K562 (cell line): Measurements from ENCODE around the gene C1orf116. TPM values are rescaled to one million over a fixed set of nuclear protein-coding genes. Genes with fewer than 3 reads are reported as not detected.
A peak's percentile ranks its signal among the peaks of the same experiment; 100 is the strongest.

Experiments used
- ATAC-seq: fragments of 200-7000 bp; cut with Tn5 transposase; 3 replicates; pipeline ENCODE4 v1.9.1; 2020; ENCODE audit warnings: moderate library complexity
- BruUV-seq: library from RNA; stranded (reverse); fragments of 400-500 nt; replicated peaks from 2 replicates; lab custom pipeline; 2021; lab: Mats Ljungman, UMichigan
- CTCF ChIA-PET: fragments of 300-600 bp; formaldehyde crosslinking; extraction: SDS; loops from one replicate; lab custom pipeline; 2021; ENCODE audit warnings: low intra/inter-chr PET ratio; lab: Yijun Ruan, JAX
- POLR2A ChIA-PET: fragments of 300-600, 350-650 bp; sonication (Branson Sonifier 250); formaldehyde crosslinking; extraction: SDS; loops from one replicate; lab custom pipeline; 2021; ENCODE audit warnings: antibody characterized with exemption, inconsistent platforms; lab: Yijun Ruan, JAX
- DNase-seq, 4 experiments: peaks; one replicate each; pipeline versions ENCODE4 v3.0.0 to v3.0.0-alpha.2; 2011 to 2018; ENCODE audit warnings: low spot score in 3 of 4, mixed read lengths in 3 of 4; ENCODE audit errors: extremely low read depth in 1 of 4
- FAIRE-seq: peaks from 2 replicates; lab custom pipeline; 2011; peaks lifted over from hg19 to GRCh38; lab: Jason Lieb, UNC
- H2AFZ ChIP-seq: 2 replicates; pipeline ENCODE4 v1.6.0; 2011; ENCODE audit warnings: low read depth, low read length, control low read depth, inconsistent platforms
- H3K27ac ChIP-seq: fragments of 200-600 bp; 3 replicates; pipeline ENCODE4 v1.8.0; 2011; ENCODE audit warnings: low read depth, mild to moderate bottlenecking, control low read depth, inconsistent platforms, low read length, moderate library complexity, mixed read lengths; ENCODE audit errors: extremely low read depth
- H3K27me3 ChIP-seq, 2 experiments: fragments of 300-600 bp in 1 of 2; 2 replicates in 1 of 2; 3 replicates in 1 of 2; pipeline versions ENCODE4 v1.6.0 to v1.8.0; 2011; ENCODE audit warnings: inconsistent platforms in 2 of 2, low read length in 2 of 2, mild to moderate bottlenecking in 1 of 2, mixed read lengths in 1 of 2, moderate library complexity in 1 of 2; ENCODE audit not compliant: control insufficient read depth in 2 of 2, insufficient read depth in 2 of 2
- H3K36me3 ChIP-seq: fragments of 300-600 bp; 3 replicates; pipeline ENCODE4 v1.8.0; 2011; ENCODE audit warnings: mild to moderate bottlenecking, low read length, inconsistent platforms; ENCODE audit not compliant: control insufficient read depth, insufficient read depth
- H3K4me1 ChIP-seq, 2 experiments: fragments of 200-600 bp in 1 of 2; replicated peaks in 1 of 2; 2 replicates in 1 of 2; 3 replicates in 1 of 2; pipeline versions ENCODE4 v1.5.1 to v1.8.0; 2011; ENCODE audit warnings: inconsistent platforms in 2 of 2, low read length in 2 of 2, mild to moderate bottlenecking in 1 of 2, mixed read lengths in 1 of 2, moderate library complexity in 1 of 2; ENCODE audit not compliant: control insufficient read depth in 2 of 2, insufficient read depth in 2 of 2
- H3K4me2 ChIP-seq: 2 replicates; pipeline ENCODE4 v1.6.1; 2011; ENCODE audit warnings: low read length, control low read depth, inconsistent platforms, mixed read lengths; ENCODE audit not compliant: insufficient read depth
- H3K4me3 ChIP-seq: fragments of 200-600 bp; sonication (generic), shearing (Covaris generic); 2 replicates; pipeline ENCODE4 v1.5.1; 2016; ENCODE audit warnings: control low read depth, inconsistent platforms
- H3K79me2 ChIP-seq: fragments of 200-600 bp; 3 replicates; pipeline ENCODE4 v1.8.0; 2011; ENCODE audit warnings: low read length, inconsistent platforms; ENCODE audit not compliant: control insufficient read depth, insufficient read depth
- H3K9ac ChIP-seq, 2 experiments: 2 replicates each; pipeline versions ENCODE4 v1.6.0 to v1.6.1; 2011; ENCODE audit warnings: low read depth in 2 of 2, low read length in 2 of 2, control low read depth in 1 of 2, inconsistent platforms in 1 of 2, mild to moderate bottlenecking in 1 of 2, mixed read lengths in 1 of 2; ENCODE audit not compliant: insufficient read depth in 1 of 2
- H3K9me1 ChIP-seq: one replicate; pipeline ENCODE4 v1.6.0; 2011; ENCODE audit warnings: inconsistent platforms, mild to moderate bottlenecking, low read length, moderate library complexity; ENCODE audit not compliant: control insufficient read depth, insufficient read depth
- H3K9me3 ChIP-seq: replicated peaks from 2 replicates; pipeline ENCODE4 v1.5.1; 2011; ENCODE audit warnings: low read depth, low read length, inconsistent platforms; ENCODE audit not compliant: control insufficient read depth, insufficient read depth
- H4K20me1 ChIP-seq: replicated peaks from 2 replicates; pipeline ENCODE4 v1.6.1; 2011; ENCODE audit warnings: low read length, inconsistent platforms, mixed read lengths; ENCODE audit not compliant: control insufficient read depth, insufficient read depth
- CXXC5 ChIP-seq: fragments of 250-450 bp; sonication (Bioruptor Pico); IDR thresholded peaks from 2 replicates; pipeline ENCODE4 v1.8.0; 2022; ENCODE audit warnings: inconsistent platforms, mild to moderate bottlenecking, moderate library complexity
- ELK3 ChIP-seq: fragments of 450-650 bp; formaldehyde crosslinking; IDR thresholded peaks from 2 replicates; pipeline ENCODE4 v1.4.0; 2020; ENCODE audit warnings: mild to moderate bottlenecking
- MEF2A ChIP-seq: IDR thresholded peaks from 2 replicates; pipeline ENCODE4 v1.6.1; 2011; ENCODE audit warnings: low read depth, mild to moderate bottlenecking, low read length, moderate library complexity; ENCODE audit not compliant: control insufficient read depth
- ZBTB40 ChIP-seq, 2 experiments: fragments of 450-650 bp in 1 of 2; sonication (generic) in 1 of 2; formaldehyde crosslinking in 1 of 2; IDR thresholded peaks; 2 replicates each; pipeline versions ENCODE4 v1.7.1 to v1.9.0; 2016 to 2022; ENCODE audit warnings: inconsistent platforms in 1 of 2, mild to moderate bottlenecking in 1 of 2, missing genetic modification reagents in 1 of 2
- ZNF592 ChIP-seq: fragments of 450-650 bp; IDR thresholded peaks from 2 replicates; pipeline ENCODE4 v1.6.1; 2017; ENCODE audit warnings: antibody characterized with exemption, mild to moderate bottlenecking
- WGBS: fragments of 100-300 bp; shearing (Covaris generic); methylation state at CpG from one replicate; pipeline ENCODE4 v1.1.6; 2016; ENCODE audit warnings: low coverage, mixed read lengths; ENCODE audit not compliant: insufficient coverage; ENCODE audit errors: missing lambda C conversion rate; 5-methylcytosine and 5-hydroxymethylcytosine counted together
- in situ Hi-C: fragments of 300-500 bp; cut with MboI; formaldehyde crosslinking; loops from 4 replicates; pipeline ENCODE4 v1.15.0; 2018; ENCODE audit warnings: inconsistent platforms, mixed read lengths
- intact Hi-C: fragments of 100-400 bp; cut with micrococcal nuclease; formaldehyde crosslinking; loops from 2 replicates; pipeline ENCODE4 v1.14.2; 2022
- polyA plus RNA-seq, 8 experiments: library from polyadenylated mRNA; depleted of rRNA in 4 of 8; stranded (reverse) in 5 of 8; unstranded in 3 of 8; fragments of >200 nt; fragmentation: Nextera tagmentation in 2 of 8; fragmentation: Illumina TruSeq in 1 of 8; extraction: Ambion mirVana in 2 of 8; extraction: Trizol in 1 of 8; gene quantifications; 2 replicates each; pipeline versions ENCODE4 v1.2.1 to v1.2.3, GENCODE V29; 2011 to 2014; ENCODE audit warnings: inconsistent platforms in 1 of 8, missing spikeins in 1 of 8
- total RNA-seq, 7 experiments: library from RNA; depleted of rRNA in 6 of 7; stranded (reverse); fragments of >200 nt in 6 of 7; fragmentation: Illumina TruSeq in 2 of 7; extraction: Trizol in 2 of 7; gene quantifications; 2 replicates each; pipeline versions ENCODE4 v1.2.1 to v1.2.3, GENCODE V29; 2011 to 2021; ENCODE audit warnings: low replicate concordance in 1 of 7

Gene C1orf116
- total and polyA plus RNA-seq, 9 of the 15 experiments (the other 6 are each of a cell fraction or from before 2014, with no cell fraction given), result 0.62 to 3.0 (median 0.95) TPM

GRCh38 chr1:207026104-207026534 is 6.4 kb downstream of the C1orf116 start:
- 7% methylated on average over 4 of the region's 4 CpGs for WGBS
- intact Hi-C loops (no loop called here), in situ Hi-C loops (no loop called here)
- peak overlapping the region; percentile 100 for H3K27ac ChIP-seq
- peaks cover 7% of the 10 kb centered on the region; the same call in 2 of the 3 replicates for H3K36me3 ChIP-seq
- H3K4me1 ChIP-seq, result peaks cover 41 to 85% of the 10 kb centered on the region in 2 experiments
- no peak for DNase-seq
- ChIA-PET POLR2A (interaction anchor here (0.7 to 8.6 kb wide), 7 partner anchors 7 to 414 kb away, joined by 3 to 97 read pairs (median 18); partner anchors contain the start of genes C1orf116, EIF2D, PFKFB2 and YOD1), CTCF (no interaction called here)
- ATAC-seq, result no peak
- H4K20me1 ChIP-seq, result no peaks in the 10 kb centered on the region
- peak overlapping the region; percentile 97 for H3K4me2 ChIP-seq
- H3K79me2 ChIP-seq, result peaks cover 16% of the 10 kb centered on the region; the same call in 2 of the 3 replicates
- H3K9me3 ChIP-seq, result no peaks in the 10 kb centered on the region
- H3K27me3 ChIP-seq, result no peaks in the 10 kb centered on the region
- no peak overlapping the region for H3K4me3 ChIP-seq
- H2AFZ ChIP-seq, result peak overlapping the region; percentile 40
- H3K9me1 ChIP-seq, result peaks cover 3% of the 10 kb centered on the region
- no TSS peak for BruUV-seq
- peak overlapping the region in 1 of 2 experiments; percentile 99; a peak in 2 of 4 replicates for H3K9ac ChIP-seq
- no peak for FAIRE-seq
- TF ChIP-seq CXXC5 (CRISPR knock-in tag) (0 out of 2 replicates have a peak, but pooled peaks have one; percentile 20), MEF2A (0 out of 2 replicates have a peak, but pooled peaks have one; percentile 24), ZBTB40 (IDR thresholded peaks at IDR 0.05) (0 out of 2 replicates have a peak, but pooled peaks have one; percentile 18), ZBTB40 (CRISPR knock-in tag; IDR thresholded peaks at IDR 0.05) (no peak), ELK3 (0 out of 2 replicates have a peak, but pooled peaks have one; percentile 51), ZNF592 (0 out of 2 replicates have a peak, but pooled peaks have one; percentile 6)
